Fibroblast of lung (primary cell): ENCODE data around the gene LARP4B.

Source experiments
- CTCF ChIP-seq, 2 donors: IDR thresholded peaks in 1 of 2; conservative IDR thresholded peaks in 1 of 2; 1 replicate in 1 of 2; 2 replicates in 1 of 2; pipeline ENCODE4 v1.5.1; 2011 to 2012; ENCODE audit warnings: low read length in 2 of 2, control low read depth in 1 of 2, inconsistent platforms in 1 of 2, low read depth in 1 of 2, mild to moderate bottlenecking in 1 of 2
- EZH2 ChIP-seq: IDR thresholded peaks from 2 replicates; pipeline ENCODE4 v1.5.1; 2012; ENCODE audit warnings: low read length, control low read depth, mild to moderate bottlenecking; ENCODE audit errors: missing control alignments

DNA sequence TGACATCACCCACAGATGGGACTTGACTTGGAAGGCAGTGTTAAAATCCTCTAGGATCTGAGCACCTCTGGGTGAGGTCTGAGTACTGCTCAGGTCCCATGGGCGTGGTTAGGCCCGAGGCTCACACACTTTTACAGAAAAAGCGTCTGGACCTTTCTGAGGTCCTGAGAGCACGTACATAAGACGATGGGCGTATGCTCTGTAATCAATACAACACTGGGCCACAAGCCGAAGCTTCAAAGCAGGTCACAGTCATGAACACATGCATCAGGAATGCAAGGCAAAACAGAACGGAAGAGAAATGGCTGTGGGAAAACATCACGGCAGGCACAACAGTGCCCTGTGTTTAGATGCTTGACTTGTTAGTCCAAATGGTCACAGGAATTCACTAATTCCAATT, 112.2 kb downstream of the LARP4B start:
- TF ChIP-seq CTCF (conservative IDR thresholded peaks at IDR 0.05 in 1 of 2, IDR thresholded peaks at IDR 0.05 in 1 of 2; ENCODE audit: low read depth in 1 of 2, low read length in 2 of 2) (no peak), EZH2 (no peak)
